Adipose tissue (tissue), 3 donors: Measurements from ENCODE around the gene ZBTB20. TPM values are rescaled to one million over a fixed set of nuclear protein-coding genes. Genes with fewer than 3 reads are reported as not detected.

ENCODE experiments used
- H3K27ac ChIP-seq: one replicate; pipeline ENCODE4 v1.5.1; 2013; ENCODE audit warnings: low read depth, low read length
- WGBS, 3 donors: extraction: QIAGEN DNeasy Blood & Tissue Kit; methylation state at CpG; one replicate each; pipeline ENCODE4 v1.1.7; 2013; 5-methylcytosine and 5-hydroxymethylcytosine counted together
- polyA plus RNA-seq, 3 donors: library from polyadenylated mRNA; stranded (reverse); fragments of 200-250 nt; gene quantifications; one replicate each; pipeline ENCODE4 v1.2.3, GENCODE V29; 2013
- donor health status: healthy with polysubstance abuse.
- donor health status: Bipolar disorder and iron deficiency.
- donor health status: healthy.

Gene ZBTB20
- polyA plus RNA-seq, 3 donors: 0.62 to 7.8 (median 1.4) TPM

DNA sequence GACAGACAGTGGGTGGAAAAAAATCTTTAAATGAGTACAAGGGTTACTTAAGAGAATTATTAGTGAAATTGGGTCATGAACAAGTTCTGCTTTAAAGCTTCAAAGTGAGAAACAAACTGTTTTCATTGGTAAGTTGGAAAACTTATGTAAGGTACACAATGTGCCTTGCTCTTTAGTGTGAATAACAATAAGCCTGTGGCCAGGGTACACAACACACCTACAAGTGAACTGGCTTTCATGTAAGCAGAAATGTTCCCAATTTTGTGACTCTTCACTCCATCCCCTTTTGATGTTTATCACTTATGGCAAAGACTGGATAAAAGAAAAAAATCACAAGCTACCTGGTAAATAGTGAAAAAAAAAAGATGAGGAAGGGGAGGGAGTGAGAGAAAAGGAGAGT, 253.7 kb downstream of the ZBTB20 start:
- no peak overlapping the region for H3K27ac ChIP-seq

DNA sequence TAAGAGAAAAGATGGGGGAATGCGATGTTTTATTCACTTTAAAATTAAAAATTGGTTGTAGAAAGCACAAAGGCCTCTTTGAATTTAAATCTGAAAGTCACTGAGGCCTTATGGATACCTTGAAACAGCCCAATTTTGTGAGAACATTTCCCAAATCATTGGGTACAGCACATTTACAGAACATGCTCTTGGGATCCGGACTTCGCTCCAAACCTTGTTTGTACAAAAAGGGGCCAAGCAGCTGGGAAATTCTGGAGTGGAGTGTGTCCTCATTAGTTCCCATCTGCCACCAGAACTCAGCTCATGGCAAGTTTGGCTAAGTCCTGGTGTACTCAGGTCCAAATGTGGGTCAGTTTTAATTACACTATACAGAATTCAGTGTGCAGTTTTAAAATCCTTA, 254.2 kb downstream of the ZBTB20 start:
- no peak overlapping the region for H3K27ac ChIP-seq
- 50 to 88% (median 78%) methylated on average over 3 of the region's 3 CpGs for WGBS, 3 donors

DNA sequence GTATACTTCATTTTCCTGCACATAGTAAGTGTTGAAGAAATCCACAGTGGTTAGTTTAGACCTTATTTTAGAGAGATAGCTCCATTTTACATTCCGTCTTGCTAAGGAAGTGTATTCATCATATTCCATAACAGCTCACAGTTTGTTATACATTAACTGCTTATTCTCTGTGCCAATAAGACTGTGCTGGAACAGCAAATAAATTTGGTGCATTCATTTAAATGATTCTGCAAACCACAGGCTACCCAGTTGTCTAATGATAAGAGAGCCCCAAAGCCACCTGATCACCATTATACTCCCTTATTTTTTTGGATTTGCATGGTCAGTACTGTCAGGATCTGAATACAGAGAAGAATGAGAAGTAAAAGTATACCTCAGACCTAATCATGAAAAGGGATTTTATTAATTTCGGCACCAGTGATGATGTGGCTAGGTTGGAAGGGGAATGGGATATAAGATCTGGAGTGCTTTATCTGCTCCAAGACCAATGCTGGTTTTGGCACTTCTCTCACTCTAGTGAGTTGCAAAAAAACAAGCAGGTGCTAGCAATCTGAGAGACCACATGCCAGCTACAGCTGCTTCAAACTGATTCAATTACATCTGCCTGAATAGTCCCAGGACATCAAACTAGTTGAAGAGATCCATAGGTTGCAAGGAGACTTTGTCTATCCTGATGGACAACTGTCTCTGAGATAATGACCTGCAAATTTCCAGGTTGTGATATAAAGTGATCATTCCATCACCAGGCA, 254.8 kb downstream of the ZBTB20 start:
- WGBS, 3 donors: 36 to 94% (median 92%) methylated on average over 2 of the region's 2 CpGs
- H3K27ac ChIP-seq: no peak overlapping the region

DNA sequence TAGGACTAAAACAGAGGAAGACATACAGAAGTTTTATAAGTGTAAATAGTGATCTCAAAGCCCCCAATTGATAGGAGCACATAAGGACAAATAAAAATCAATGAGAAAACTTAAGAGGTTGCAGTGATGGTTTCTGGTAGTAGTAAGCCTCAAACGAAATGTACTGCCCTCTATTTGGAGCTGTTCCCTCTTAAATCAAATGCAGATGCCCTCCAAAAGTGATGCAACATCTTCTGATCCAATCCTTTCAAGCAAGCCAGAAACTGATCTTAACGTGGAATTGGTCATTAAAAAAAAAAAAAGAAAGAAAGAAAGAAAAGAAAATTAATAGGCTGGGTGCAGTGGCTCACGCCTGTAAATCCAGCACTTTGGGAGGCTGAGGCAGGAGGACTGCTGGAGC, 259.3 kb downstream of the ZBTB20 start:
- 74 to 86% (median 80%) methylated on average over 3 of the region's 3 CpGs for WGBS, 3 donors

DNA sequence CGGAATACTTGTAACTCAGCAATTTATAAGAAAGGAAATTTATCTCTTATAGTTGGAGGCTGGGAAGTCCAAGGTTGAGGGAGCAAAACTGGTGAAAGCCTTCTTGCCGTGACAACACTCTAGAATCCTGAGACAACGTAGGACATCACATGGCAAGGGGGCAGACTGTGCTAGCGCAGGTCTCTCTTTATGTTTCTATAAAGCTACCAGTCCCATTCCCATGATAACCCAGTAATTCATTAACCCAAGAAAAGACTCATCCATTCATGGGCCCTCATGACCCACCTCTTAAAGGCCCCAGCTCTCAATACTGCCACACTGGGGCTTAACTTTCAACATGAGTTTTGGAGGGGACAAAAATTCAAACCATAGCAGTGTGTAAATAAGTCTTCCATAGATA, 260.2 kb downstream of the ZBTB20 start:
- H3K27ac ChIP-seq: no peak overlapping the region
- 94 to 98% (median 98%) methylated on average over 4 of the region's 4 CpGs for WGBS, 3 donors

More for the DNA sequence above, 259.3 kb downstream of the ZBTB20 start:
- H3K27ac ChIP-seq: no peak overlapping the region

DNA sequence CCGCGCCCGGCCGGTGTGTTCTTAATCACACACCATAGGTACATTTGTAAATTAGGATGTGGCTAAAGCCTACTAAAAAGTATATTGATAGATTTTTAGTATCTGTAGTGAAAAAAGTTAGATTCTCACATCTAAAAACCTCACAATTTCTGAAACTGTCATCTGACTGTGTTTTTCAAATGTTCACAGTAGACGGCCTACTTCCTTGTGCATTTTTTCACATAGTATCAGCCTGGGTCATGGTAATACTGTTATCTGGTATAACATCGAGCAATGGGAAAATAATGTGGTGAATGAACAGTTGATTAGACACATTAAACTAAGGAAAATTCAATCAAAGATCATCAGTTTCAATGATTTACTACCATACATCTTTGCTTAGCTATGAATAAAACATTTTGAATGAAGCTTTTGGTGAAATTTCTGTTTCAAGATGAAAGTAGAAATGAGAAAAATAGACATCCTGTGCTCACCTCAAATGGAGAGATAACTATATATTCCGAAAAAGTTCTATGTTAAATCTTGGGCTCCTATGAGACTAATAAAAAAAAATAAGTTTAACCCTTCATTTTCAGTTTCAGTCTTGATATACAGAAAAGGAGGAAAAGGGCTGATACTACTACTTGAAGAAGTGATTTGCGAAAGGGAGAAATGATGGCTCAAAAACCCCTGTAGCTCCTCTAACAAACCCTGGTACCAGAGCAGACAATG, 262.7 kb downstream of the ZBTB20 start:
- no peak overlapping the region for H3K27ac ChIP-seq
- 92 to 98% (median 93%) methylated on average over 8 of the region's 8 CpGs for WGBS, 3 donors

DNA sequence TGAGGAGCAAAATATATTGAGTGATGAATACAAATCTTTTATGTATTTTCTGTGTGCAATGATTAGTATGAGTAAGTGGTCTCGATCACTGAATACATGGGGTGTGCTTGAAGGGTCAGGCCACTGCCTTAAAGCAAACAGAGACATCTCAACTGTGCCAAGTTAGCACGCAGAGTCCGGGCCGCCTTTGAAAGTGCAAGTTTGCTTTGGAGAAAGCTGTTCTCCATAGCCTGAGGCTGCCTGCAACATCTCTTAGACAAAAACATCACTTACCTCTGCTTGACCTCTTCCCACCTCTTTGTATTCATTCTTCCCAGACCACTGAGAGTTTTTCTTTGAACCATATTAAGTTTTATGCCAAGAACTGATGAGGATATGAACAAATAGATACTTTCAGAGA, 267.0 kb downstream of the ZBTB20 start:
- no peak overlapping the region for H3K27ac ChIP-seq
- WGBS, 3 donors: 26 to 60% (median 51%) methylated on average over 4 of the region's 4 CpGs

DNA sequence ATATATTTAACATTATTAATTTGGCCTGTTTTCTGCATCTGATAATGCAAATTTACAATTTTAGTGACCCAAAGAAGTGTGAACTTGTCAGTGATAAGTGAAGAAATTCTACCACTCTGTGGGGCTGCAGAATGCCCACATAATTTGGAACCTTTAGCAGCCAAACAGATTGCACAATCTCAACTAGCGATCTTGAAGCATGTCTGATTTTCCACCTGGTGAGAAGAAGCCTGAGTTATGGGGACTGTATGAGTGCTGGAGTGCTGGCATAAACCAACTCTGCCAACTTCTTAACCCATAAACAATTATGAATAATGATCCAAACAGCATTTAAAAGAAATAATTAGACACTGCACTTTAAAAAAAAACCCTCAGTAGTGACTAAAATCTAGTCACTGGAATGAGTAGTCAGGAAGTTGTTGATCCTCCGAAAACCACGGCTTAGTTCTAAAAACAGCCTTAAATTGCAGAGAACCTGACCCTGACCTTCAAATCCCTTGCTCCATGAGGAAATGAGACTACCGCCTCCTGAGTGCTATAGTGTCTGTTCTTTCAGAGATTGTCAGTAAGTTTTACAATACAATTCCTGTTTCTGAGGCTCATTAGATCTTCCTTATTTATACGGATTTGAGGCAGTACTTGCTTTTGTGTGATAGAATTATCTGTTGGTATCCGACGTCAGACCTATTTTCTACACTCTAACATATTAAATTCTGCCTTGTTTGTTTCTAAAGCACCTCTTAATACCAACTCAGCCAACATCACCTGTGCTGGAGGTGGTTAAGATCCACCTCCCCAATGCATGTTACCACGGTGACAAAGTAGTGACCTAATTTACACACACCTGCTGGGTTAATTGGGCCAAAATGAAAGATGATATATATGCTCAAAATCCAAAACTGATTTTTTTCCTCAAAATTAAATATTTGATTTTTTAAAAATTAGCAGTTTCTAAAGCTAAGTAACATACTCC, 267.7 kb downstream of the ZBTB20 start:
- no peak overlapping the region for H3K27ac ChIP-seq
- 24 to 43% (median 41%) methylated on average over 8 of the region's 8 CpGs for WGBS, 3 donors

DNA sequence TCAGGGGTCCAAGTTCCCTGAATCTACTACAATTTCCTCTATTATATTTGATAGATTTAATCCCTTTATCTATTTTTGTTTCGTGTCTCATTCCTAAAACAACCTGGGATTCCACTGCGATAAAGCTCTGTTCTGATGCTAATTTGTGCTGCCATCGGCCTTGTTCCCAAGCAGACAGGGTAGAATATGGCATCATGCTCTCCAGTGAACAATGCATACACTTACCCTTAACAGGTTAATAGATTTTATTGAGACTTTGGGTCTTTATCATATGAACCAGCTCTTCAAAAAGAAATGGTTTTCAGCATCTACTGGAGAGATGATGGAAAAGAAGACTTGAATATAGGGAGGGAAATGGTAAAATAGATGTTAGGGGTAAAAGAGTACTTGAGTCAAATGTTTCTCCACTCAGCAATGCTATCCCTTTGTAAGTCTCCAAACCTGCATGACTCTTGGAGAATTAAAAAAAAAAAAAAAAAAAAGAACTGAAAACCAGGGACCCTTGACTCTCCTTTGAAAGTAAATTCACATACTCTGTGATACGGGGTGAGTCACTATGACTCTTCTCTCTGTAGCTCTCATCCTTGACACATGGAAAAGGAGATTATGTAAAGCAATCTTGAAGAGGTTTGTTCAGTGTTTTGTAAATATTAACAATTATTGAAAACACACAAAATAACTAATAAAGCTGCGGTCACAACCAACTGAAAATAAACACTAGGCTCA, 268.8 kb downstream of the ZBTB20 start:
- H3K27ac ChIP-seq: no peak overlapping the region
- 80 to 97% (median 93%) methylated on average over 5 of the region's 5 CpGs for WGBS, 3 donors

DNA sequence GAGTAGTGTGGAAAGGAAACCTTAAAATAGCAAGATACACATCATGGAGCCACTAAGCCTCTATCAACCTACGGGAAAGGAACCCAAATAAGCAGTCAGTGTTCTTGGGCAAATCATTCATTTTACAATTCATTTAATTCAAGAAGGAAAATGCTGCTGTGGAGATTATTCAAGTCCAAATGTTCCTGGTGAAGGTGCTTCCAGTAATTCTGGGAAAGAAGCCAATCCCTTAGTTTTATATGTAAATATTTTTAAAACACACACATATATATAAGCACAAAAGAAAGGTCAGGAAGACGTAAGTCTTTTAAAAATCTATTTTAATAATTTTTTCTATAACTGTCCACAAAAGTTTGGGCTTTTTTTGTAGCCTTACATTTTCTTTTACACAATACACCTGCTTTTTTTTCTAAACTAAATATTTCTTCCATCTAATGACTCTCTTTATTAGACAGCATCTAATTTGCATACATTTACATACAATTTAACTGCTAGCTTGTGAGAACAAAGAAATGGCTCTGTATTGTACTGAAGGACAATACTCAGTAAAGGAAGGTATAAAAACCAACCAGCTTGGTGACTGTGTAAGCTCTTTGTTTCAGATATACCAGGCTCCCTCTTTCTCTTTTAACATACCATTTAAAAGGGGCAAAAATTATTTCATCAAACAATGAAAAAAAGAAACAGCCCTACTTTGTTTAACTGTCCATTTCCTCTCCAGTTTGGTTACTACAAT, 269.5 kb downstream of the ZBTB20 start:
- H3K27ac ChIP-seq: no peak overlapping the region
- 36 to 86% (median 83%) methylated on average over 2 of the region's 2 CpGs for WGBS, 3 donors

DNA sequence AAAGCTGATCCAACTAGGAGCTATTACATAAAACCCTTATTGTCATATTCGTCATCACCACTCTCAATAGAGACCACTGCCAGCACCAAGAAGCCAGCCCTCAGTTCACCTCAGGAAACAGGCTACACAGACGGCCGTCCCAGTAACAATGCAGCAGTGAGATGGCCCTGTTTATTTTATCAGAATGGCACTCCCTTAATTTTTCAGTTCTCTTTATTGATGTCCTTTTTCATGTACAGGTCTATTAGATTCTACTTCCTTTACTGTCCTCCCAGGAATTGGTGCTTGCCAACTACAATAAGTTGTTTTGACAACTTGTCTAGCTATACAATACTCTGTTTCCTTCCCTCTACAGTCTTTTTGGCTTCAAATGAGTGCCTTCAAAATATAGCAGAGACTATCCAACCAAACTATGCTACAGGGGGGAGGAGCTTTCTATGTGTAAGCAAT, 272.5 kb downstream of the ZBTB20 start:
- no peak overlapping the region for H3K27ac ChIP-seq
- 18 to 39% (median 37%) methylated on average over 3 of the region's 3 CpGs for WGBS, 3 donors

DNA sequence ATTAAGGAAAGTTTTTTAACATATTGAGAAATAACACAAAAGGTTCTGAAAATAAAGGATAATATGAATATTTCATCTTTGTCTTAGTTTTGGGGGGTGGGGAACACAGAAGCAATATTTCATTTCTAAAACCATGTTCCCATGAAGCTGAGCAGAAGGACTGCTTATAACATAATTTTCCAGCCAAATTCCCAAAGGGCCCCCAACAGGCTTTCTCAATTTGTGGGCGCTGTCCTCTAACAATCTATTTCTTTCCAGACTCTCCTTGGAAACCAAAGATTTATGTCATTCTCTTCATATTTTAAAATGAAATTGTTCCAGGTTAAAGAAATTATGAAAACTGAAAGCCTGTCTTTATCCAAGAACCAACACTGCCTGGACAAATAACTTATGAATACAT, 273.5 kb downstream of the ZBTB20 start:
- 57 to 88% (median 75%) methylated on average over 1 of the region's 1 CpG for WGBS, 3 donors
- no peak overlapping the region for H3K27ac ChIP-seq

DNA sequence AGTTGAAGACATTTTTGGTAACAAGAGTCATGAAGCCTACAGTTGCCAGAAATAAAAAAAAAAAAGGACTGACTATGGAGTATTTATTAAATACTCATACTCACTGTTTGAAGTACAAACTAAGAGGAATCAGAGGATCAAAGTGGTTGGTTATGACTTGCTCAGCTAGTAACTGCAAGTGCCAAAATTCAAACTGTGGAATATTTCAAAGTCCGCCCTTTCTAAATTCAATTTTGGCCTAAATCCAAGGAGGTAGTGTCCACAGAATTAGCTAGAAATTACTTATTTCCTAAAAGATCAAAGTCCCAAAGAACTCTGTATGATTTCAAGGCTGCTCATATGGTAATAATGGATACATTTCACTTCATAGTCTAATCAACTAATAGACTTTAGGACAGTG, 274.5 kb downstream of the ZBTB20 start:
- 49 to 80% (median 56%) methylated on average over 1 of the region's 1 CpG for WGBS, 3 donors

DNA sequence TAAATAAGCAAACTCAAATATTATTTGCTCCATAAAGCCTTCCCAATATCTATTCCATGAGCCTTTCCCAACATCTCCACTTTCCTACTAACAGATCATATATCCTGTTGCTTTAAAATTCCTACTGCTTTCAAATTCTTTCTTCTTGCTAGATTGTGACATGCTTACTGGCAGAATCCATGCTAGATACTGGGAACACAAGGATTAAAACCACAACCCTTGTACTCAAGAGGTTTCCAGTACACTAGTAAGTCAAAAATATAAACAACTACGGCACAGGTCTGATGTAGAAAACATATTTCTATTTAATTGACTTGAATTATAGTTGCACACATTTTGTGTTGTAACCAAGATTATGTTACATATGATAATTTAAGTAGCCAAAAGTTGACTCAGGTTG, 275.0 kb downstream of the ZBTB20 start:
- 69 to 83% (median 76%) methylated on average over 1 of the region's 1 CpG for WGBS, 3 donors
- no peak overlapping the region for H3K27ac ChIP-seq

More for the DNA sequence above, 274.5 kb downstream of the ZBTB20 start:
- no peak overlapping the region for H3K27ac ChIP-seq

DNA sequence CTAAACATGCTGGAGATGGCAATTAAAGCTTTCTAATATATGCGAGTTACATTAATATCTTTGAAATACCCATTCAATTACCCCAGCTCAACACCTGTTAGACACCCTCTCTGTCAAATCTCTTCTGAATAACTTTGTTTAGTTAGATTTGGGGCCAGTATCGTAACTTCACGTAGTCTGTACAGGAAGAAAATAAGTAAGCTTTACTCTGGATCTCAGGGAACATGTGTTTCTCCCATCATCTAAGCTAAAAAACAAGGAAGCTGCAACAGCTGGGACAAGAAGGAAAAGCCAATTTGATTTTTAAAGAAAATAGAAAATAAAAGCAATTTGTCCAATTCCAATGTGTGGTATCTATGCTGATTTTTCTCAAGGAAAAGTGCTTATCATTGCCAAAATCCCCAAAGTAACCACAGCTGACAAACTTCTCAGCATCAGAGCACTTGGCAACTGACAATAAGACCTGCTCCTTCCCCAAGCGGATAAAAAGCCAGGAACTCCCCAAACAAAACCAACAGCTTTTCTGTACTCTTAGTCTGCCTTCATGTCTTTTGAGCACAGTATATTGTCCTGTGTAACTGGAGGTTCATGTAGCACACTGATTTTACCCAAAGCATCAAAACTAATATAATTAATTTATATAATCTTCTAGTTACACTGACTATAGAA, 279.1 kb downstream of the ZBTB20 start:
- 45 to 80% (median 79%) methylated on average over 4 of the region's 4 CpGs for WGBS, 3 donors
- no peak overlapping the region for H3K27ac ChIP-seq

DNA sequence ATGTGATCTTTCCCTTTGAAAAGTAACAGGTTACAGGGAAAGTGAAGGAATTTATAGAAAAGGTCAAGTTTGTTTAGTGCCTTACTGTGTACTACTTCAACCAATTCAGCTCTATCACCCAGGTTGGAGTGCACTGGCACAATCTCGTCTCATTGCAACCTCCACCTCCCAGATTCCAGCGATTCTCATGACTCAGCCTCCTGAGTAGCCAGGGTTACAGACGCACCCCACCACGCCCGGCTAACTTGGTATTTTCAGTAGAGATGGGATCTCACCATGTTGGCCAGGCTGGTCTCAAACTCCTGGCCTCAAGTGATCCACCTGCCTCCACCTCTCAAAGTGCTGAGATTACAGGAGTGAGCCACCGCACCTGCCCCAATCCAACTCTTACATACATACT, 279.7 kb downstream of the ZBTB20 start:
- no peak overlapping the region for H3K27ac ChIP-seq
- 57 to 97% (median 96%) methylated on average over 6 of the region's 6 CpGs for WGBS, 3 donors

DNA sequence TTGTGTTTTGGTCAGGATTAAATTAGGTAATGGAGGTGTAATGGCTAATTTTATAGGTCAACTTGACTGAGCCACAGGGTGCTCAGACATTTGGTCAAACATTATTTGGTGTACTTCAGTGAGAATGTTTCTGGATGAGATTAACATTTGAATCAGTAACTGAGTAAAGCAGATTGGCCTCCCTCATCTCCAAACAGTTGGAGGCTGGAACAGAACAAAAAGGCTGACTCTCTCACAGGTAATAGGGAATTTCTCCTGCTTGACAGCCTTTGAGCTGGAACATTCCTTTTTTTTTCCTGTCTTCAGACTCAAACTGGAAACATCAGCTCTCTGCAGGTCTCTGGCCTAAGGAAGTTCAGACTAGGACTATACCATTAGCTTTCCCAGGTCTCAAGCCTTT, 280.7 kb downstream of the ZBTB20 start:
- no peak overlapping the region for H3K27ac ChIP-seq
